Adrenal gland (tissue), 12 donors: ENCODE measurements around the gene DAZAP1. TPM values are rescaled to one million over a fixed set of nuclear protein-coding genes. Genes with fewer than 3 reads are reported as not detected.

Source experiments
- DNase-seq, 7 donors: peaks; one replicate each; pipeline ENCODE4 v3.0.0-alpha.2; 2019 to 2020
- H3K27ac ChIP-seq, 5 donors: fragments of 200-600 bp; sonication (generic) in 4 of 5; 1 replicate in 3 of 5; 2 replicates in 2 of 5; pipeline versions ENCODE4 v1.5.1 to v1.8.0; 2016 to 2020; ENCODE audit warnings: mild to moderate bottlenecking in 1 of 5
- H3K27me3 ChIP-seq: fragments of 200-600 bp; 2 replicates; pipeline ENCODE4 v1.8.0; 2021
- H3K36me3 ChIP-seq, 2 donors: fragments of 200-600 bp; replicated peaks in 1 of 2; 1 replicate in 1 of 2; 2 replicates in 1 of 2; pipeline versions ENCODE4 v1.5.1 to v1.8.0; 2018 to 2022
- H3K4me1 ChIP-seq, 2 donors: fragments of 200-600 bp; replicated peaks in 1 of 2; 1 replicate in 1 of 2; 2 replicates in 1 of 2; pipeline versions ENCODE4 v1.5.1 to v1.8.0; 2018 to 2021
- H3K4me3 ChIP-seq, 4 donors: fragments of 200-600 bp; sonication (generic) in 3 of 4; one replicate each; pipeline ENCODE4 v1.5.1; 2016 to 2018
- H3K9me3 ChIP-seq, 3 donors: fragments of 200-600 bp; sonication (generic) in 1 of 3; replicated peaks in 1 of 3; 1 replicate in 2 of 3; 2 replicates in 1 of 3; pipeline versions ENCODE4 v1.5.1 to v1.8.0; 2016 to 2021
- POLR2A ChIP-seq, 2 donors: fragments of 450-650 bp; IDR thresholded peaks; one replicate each; pipeline ENCODE4 v1.6.1; 2017; ENCODE audit warnings: antibody characterized with exemption in 2 of 2, mild to moderate bottlenecking in 2 of 2, moderate library complexity in 1 of 2
- WGBS, 4 donors: extraction: QIAGEN DNeasy Blood & Tissue Kit in 2 of 4; methylation state at CpG; one replicate each; pipeline versions ENCODE4 v1.1.5 to v1.1.7; 2013 to 2017; 5-methylcytosine and 5-hydroxymethylcytosine counted together
- intact Hi-C, 2 donors: fragments of 100-400 bp; cut with DNase I; formaldehyde crosslinking; loops; one replicate each; pipeline versions ENCODE4 v1.14.1 to v1.15.0; 2022 to 2023
- polyA plus RNA-seq, 3 donors: library from polyadenylated mRNA; stranded (reverse); fragments of 200-250 nt in 2 of 3; fragments of 350-450 nt in 1 of 3; fragmentation: Illumina TruSeq in 1 of 3; extraction: RNeasy Lipid Tissue Mini Kit (QIAGEN cat#74804) in 1 of 3; gene quantifications; one replicate each; pipeline ENCODE4 v1.2.3, GENCODE V29; 2013 to 2014
- total RNA-seq, 9 donors: library from RNA; depleted of rRNA in 4 of 9; stranded (reverse); fragments of >200 nt in 4 of 9; fragments of 120-200 nt in 1 of 9; fragmentation: NEBNext Ultra II Directional in 1 of 9; extraction: Animal tissue kit (Norgen Biotek cat#: 25700) in 1 of 9; gene quantifications; one replicate each; pipeline versions ENCODE4 v1.1.0 to v1.2.4, GENCODE V29; 2013 to 2023
- TF ChIP-seq, protein P1 (sequence below), 6 experiments: fragments of 450-650 bp in 4 of 6; fragments of 200-600 bp in 2 of 6; sonication (generic) in 1 of 6; IDR thresholded peaks; 1 replicate in 5 of 6; 2 replicates in 1 of 6; pipeline versions ENCODE4 v1.5.1 to v1.8.0; 2016 to 2021; ENCODE audit warnings: antibody characterized with exemption in 6 of 6, mild to moderate bottlenecking in 2 of 6, moderate library complexity in 1 of 6
- donor health status: healthy with polysubstance abuse.
- donor health status: Bipolar disorder and iron deficiency.
- donor health status: DM: yes; HTN: yes; CAD: no.
- donor health status: DM: no; HTN: no; CAD: no.
- donor health status: DM: no; HTN: no; CAD: no.
- donor health status: DM: yes; HTN: yes; CAD: no.

Gene DAZAP1
- total and polyA plus RNA-seq, 12 donors: 11.5 to 117 (median 53.1) TPM

DNA sequence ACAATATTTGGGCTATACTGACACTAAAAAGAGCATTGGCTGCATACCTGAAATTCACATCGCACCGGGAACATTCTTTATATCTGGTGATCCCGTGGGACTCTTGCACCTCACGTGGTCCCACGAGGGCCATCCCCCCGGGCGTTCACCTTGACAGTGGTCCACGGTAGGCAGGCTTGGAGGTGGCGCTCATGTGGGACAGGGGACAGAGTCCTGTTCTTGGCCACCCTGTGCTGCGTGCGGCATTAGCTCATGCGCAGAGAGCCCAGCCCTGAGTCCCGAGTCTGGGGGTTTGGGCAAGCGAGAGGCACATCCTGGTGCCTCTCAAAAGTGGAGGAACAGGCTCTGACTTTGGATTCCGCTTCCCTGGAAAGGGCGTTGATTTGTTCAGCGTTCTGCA is 13.5 kb upstream of the DAZAP1 start:
- DNase-seq: no peak
- Histone ChIP-seq H3K27ac (no peak overlapping the region), H3K36me3 (peaks cover 0 to 41% of the 10 kb centered on the region in 2 donors), H3K9me3 (no peaks in the 10 kb centered on the region), H3K4me3 (no peak overlapping the region), H3K27me3 (no peaks in the 10 kb centered on the region), H3K4me1 (no peaks in the 10 kb centered on the region)
- TF ChIP-seq, protein P1, sequence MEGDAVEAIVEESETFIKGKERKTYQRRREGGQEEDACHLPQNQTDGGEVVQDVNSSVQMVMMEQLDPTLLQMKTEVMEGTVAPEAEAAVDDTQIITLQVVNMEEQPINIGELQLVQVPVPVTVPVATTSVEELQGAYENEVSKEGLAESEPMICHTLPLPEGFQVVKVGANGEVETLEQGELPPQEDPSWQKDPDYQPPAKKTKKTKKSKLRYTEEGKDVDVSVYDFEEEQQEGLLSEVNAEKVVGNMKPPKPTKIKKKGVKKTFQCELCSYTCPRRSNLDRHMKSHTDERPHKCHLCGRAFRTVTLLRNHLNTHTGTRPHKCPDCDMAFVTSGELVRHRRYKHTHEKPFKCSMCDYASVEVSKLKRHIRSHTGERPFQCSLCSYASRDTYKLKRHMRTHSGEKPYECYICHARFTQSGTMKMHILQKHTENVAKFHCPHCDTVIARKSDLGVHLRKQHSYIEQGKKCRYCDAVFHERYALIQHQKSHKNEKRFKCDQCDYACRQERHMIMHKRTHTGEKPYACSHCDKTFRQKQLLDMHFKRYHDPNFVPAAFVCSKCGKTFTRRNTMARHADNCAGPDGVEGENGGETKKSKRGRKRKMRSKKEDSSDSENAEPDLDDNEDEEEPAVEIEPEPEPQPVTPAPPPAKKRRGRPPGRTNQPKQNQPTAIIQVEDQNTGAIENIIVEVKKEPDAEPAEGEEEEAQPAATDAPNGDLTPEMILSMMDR (IDR thresholded peaks at IDR 0.05): no peak
- TF ChIP-seq POLR2A (IDR thresholded peaks at IDR 0.05): no peak
- intact Hi-C loops: no loop called here
- 89 to 96% (median 95%) methylated on average over 14 to 17 of the region's 17 CpGs for WGBS, 4 donors

DNA sequence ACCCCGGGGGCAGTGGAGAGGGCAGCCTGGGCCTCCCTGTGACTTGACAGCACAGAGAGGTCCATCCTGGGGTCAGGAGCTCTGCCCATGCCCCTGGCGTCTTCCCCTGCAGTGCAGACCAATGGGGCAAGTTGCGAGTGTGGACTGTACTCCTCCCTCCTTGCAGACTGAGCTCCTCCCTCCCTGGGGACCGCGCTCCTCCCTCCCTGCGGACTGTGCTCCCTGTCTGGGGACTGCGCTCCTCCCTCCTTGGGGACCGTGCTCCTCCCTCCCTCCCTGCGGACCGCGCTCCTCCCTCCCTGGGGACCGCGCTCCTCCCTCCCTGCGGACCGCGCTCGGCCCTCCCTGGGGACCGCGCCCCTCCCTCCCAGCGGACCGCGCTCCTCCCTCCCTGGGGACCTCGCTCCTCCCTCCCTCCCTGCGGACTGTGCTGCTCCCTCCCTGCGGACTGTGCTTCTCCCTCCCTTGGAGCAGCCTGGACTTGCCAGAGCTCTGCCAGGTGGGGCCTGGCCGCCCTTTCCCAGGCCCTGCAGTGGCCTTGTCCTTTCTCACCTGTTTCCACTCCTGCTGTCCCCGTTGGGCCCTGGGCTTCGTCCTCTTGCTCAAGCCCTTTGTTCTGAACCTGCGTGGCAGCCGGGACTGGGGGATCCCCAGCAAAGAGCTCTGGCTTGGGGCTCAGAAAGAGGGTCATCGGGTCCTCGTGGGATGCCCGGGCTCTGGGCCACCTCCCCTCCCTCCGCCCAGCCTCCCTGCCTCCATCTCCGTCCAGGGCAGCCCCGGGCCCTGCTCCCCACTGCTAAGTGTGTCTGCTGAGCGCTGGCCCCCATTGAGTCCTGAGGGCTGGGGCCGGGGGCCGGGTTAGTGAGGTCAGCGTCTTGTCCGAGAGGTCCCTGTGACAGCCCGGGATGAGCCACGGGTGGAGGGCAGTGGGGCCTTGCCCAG is 12.9 kb upstream of the DAZAP1 start:
- no peaks in the 10 kb centered on the region for H3K9me3 ChIP-seq
- no peak overlapping the region for H3K4me3 ChIP-seq
- intact Hi-C loops: no loop called here
- 63 to 83% (median 79%) methylated on average over 28 to 43 of the region's 43 CpGs for WGBS, 4 donors
- no peak for DNase-seq
- H3K27ac ChIP-seq: no peak overlapping the region
- H3K36me3 ChIP-seq: peaks cover 0 to 34% of the 10 kb centered on the region in 2 donors
- no peaks in the 10 kb centered on the region for H3K4me1 ChIP-seq
- TF ChIP-seq POLR2A (IDR thresholded peaks at IDR 0.05): no peak
- TF ChIP-seq, protein P1 (IDR thresholded peaks at IDR 0.05): no peak
- H3K27me3 ChIP-seq: no peaks in the 10 kb centered on the region

DNA sequence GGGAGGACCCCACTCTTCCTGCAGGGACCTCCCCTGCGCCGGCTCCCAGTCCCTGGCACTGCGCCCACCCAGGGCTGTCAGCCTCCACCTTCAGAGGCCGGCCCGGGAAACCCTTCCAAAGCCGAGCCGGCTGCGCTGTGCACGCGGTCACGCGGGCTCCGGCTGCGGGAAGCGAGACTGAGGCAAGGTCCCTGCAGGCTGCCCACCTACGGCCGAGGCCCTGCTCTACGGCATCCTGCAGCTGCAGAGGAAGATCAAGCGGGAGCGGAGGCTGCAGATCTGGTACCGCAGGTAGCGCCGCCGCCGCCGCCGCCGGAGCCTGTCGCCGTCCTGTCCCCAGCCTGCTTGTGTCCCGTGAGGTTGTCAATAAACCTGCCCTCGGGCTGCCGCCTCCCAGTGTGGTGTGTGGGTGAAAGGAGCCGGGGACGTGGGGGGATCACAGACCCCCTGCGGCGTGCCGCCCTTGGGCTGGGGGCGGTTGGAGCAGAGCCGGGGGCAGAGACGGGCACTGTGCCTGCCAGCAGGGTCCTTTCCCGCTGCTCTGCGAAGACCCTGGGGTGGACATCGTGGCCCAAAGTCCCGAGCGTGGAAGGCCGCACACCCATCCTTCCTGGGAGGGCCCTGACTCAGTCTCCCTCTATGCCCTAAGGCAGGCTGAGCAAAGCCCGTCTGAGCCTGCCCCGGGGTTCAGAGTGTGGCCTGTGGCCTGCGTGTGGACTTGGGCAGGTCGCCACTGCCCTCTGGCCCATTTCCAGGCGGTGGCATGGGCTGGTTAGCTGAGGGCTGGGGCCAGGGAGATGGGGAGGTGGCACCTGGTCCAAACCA is 12.0 kb upstream of the DAZAP1 start:
- Histone ChIP-seq H3K9me3 (no peaks in the 10 kb centered on the region), H3K4me3 (no peak overlapping the region), H3K27ac (no peak overlapping the region), H3K36me3 (peaks cover 0 to 33% of the 10 kb centered on the region in 2 donors), H3K27me3 (no peaks in the 10 kb centered on the region), H3K4me1 (peaks cover 2 to 3% of the 10 kb centered on the region in 2 donors)
- TF ChIP-seq, protein P1 (IDR thresholded peaks at IDR 0.05): no peak
- TF ChIP-seq POLR2A (IDR thresholded peaks at IDR 0.05): no peak
- peak in 1 of 7 donors; percentile 48 for DNase-seq
- 75 to 91% (median 78%) methylated on average over 29 to 52 of the region's 52 CpGs for WGBS, 4 donors
- intact Hi-C loops: no loop called here
